Dermis blood vessel endothelial cell (primary cell): ENCODE measurements around the gene SFTPD. TPM values are rescaled to one million over a fixed set of nuclear protein-coding genes. Genes with fewer than 3 reads are reported as not detected.

Experiments used
- DNase-seq: peaks from one replicate; pipeline ENCODE4 v3.0.0; 2010
- total RNA-seq: library from RNA; depleted of rRNA; stranded (reverse); fragments of >200 nt; gene quantifications from 2 replicates; pipeline ENCODE4 v1.2.3, GENCODE V29; 2014

Gene SFTPD
- total RNA-seq, 1 donor from 2014 or later: not detected

GRCh38 chr10:79944428-79945395, 4.2 kb downstream of the SFTPD start:
- DNase-seq: no peak

- no peak for DNase-seq
These were observed 5.0 kb downstream of the SFTPD start for GRCh38 chr10:79943871-79944270.

GRCh38 chr10:79942261-79943185, 6.4 kb downstream of the SFTPD start:
- DNase-seq: no peak

GRCh38 chr10:79941585-79942210, 7.2 kb downstream of the SFTPD start:
- no peak for DNase-seq

- DNase-seq: no peak
These were observed 7.8 kb downstream of the SFTPD start for GRCh38 chr10:79941146-79941545.

GRCh38 chr10:79940431-79940830, 8.5 kb downstream of the SFTPD start:
- no peak for DNase-seq

GRCh38 chr10:79939969-79940368, 8.9 kb downstream of the SFTPD start:
- DNase-seq: no peak

GRCh38 chr10:79938728-79939406, 10.0 kb downstream of the SFTPD start:
- peak; percentile 68 for DNase-seq

- DNase-seq: no peak
These were observed 11.2 kb downstream of the SFTPD start for GRCh38 chr10:79937701-79938151.

GRCh38 chr10:79936625-79937615, 12.0 kb downstream of the SFTPD start:
- DNase-seq: no peak

- peak; percentile 88 for DNase-seq
These were observed 14.9 kb downstream of the SFTPD start for GRCh38 chr10:79933961-79934360.

- DNase-seq: no peak
These were observed 16.0 kb downstream of the SFTPD start for GRCh38 chr10:79932841-79933379.

GRCh38 chr10:79932307-79932706, 16.6 kb downstream of the SFTPD start:
- DNase-seq: no peak

GRCh38 chr10:79930751-79931150, 18.2 kb downstream of the SFTPD start:
- no peak for DNase-seq

GRCh38 chr10:79930267-79930666, 18.6 kb downstream of the SFTPD start:
- no peak for DNase-seq

GRCh38 chr10:79929409-79929904, 19.4 kb downstream of the SFTPD start:
- peak; percentile 88 for DNase-seq

- DNase-seq: no peak
These were observed 20.8 kb downstream of the SFTPD start for GRCh38 chr10:79928028-79928583.

- DNase-seq: no peak
These were observed 21.6 kb downstream of the SFTPD start for GRCh38 chr10:79927111-79927828.

- no peak for DNase-seq
These were observed 22.9 kb downstream of the SFTPD start for GRCh38 chr10:79926037-79926436.
